ENCODE results near the gene RFPL4A. TPM values are rescaled to one million over a fixed set of nuclear protein-coding genes. Genes with fewer than 3 reads are reported as not detected.
"Not testable (repeated sequence)": the region's sequence is repeated elsewhere in the genome, so short reads cannot be mapped to it uniquely, and the experiment has no call there.

RFPL4A gene
- total and polyA plus RNA-seq, 4 donors, result not detected

DNA sequence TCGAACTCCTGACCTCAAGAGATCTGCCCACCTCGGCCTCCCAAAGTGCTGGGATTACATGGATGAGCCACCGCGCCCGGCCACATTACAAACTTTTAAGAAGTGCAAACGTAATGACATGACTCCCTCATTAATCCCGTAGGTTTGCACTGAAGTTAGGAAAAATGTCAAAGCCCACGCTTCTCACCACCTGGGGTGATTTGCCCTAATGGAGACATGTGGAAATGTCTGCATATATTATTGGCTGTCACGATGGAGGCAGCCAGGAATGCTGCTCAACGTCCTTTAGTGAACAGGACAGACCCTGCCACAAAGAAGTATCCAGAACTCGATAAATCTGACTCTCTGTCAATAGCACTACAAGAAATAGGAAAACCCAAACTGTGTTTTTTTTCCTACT, 41.6 kb upstream of the RFPL4A start:
- no peak overlapping the region for H3K4me3 ChIP-seq
- peaks cover 0 to 7% (median 0%) of the 10 kb centered on the region in 3 donors for H3K27me3 ChIP-seq (ENCODE audit: control insufficient read depth in 3 of 3, insufficient read depth in 3 of 3, low read length in 2 of 3)
- H3K27ac ChIP-seq (ENCODE audit: low read depth in 1 of 2, low read length in 1 of 2), result no peak overlapping the region
- no peaks in the 10 kb centered on the region for H3K36me3 ChIP-seq (ENCODE audit: control insufficient read depth in 4 of 4, insufficient read depth in 4 of 4, low read length in 4 of 4)
- 70 to 83% methylated on average over 11 of the region's 11 CpGs for WGBS, 2 donors
- peaks cover 0 to 10% (median 3%) of the 10 kb centered on the region in 4 donors for H3K9me3 ChIP-seq (ENCODE audit: control insufficient read depth in 4 of 4, insufficient read depth in 3 of 4, low read length in 3 of 4)
- TF ChIP-seq, protein P1, sequence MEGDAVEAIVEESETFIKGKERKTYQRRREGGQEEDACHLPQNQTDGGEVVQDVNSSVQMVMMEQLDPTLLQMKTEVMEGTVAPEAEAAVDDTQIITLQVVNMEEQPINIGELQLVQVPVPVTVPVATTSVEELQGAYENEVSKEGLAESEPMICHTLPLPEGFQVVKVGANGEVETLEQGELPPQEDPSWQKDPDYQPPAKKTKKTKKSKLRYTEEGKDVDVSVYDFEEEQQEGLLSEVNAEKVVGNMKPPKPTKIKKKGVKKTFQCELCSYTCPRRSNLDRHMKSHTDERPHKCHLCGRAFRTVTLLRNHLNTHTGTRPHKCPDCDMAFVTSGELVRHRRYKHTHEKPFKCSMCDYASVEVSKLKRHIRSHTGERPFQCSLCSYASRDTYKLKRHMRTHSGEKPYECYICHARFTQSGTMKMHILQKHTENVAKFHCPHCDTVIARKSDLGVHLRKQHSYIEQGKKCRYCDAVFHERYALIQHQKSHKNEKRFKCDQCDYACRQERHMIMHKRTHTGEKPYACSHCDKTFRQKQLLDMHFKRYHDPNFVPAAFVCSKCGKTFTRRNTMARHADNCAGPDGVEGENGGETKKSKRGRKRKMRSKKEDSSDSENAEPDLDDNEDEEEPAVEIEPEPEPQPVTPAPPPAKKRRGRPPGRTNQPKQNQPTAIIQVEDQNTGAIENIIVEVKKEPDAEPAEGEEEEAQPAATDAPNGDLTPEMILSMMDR (IDR thresholded peaks at IDR 0.05; ENCODE audit: control extremely low read depth, extremely low read depth), result no peak
- ATAC-seq (ENCODE audit: insufficient read depth, low FRiP score), result no peak
- no peaks in the 10 kb centered on the region for H3K4me1 ChIP-seq (ENCODE audit: control insufficient read depth in 5 of 5, insufficient read depth in 5 of 5, low read length in 5 of 5)
- no peak for DNase-seq
- no peak overlapping the region for H3K9ac ChIP-seq (ENCODE audit: insufficient read depth in 1 of 2, low read length in 2 of 2)

DNA sequence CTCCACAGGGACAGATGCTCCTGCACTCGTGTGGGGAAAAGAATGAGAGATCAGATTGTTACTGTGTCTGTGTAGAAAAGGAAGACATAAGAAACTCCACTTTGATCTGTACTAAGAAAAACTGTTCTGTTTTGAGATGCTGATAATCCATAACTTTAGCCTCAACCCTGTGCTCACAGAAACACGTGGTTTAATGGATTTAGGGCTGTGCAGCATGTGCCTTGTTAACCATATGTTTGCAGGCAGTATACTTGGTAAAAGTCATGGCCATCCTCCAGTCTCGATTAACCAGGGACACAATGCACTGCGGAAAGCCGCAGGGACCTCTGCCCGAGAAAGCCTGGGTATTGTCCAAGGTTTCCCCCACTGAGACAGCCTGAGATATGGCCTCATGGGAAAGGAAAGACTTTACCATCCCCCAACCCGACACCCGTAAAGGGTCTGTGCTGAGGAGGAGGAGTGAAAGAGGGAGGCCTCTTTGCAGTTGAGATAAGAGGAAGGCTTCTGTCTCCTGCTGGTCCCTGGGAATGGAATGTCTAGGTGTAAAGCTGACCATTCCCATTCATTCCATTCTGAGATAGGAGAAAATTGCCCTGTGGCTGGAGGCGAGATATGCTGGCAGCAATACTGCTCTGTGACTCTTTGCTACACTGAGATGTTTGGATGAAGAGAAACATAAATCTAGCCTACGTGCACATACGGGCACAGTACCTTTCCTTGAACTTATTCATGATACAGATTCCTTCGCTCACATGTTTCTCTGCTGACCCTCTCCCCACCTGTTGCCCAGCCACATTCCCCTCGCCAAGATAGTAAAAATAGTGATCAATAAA, 40.8 kb upstream of the RFPL4A start:
- H3K27me3 ChIP-seq (ENCODE audit: control insufficient read depth in 3 of 3, insufficient read depth in 3 of 3, low read length in 2 of 3); ATAC-seq (ENCODE audit: insufficient read depth, low FRiP score): not testable (repeated sequence)
- WGBS, 2 donors, result 37 to 62% methylated on average over 13 of the region's 13 CpGs

GRCh38 chr19:55720214-55720746, 38.6 kb upstream of the RFPL4A start:
- TF ChIP-seq, protein P1 (IDR thresholded peaks at IDR 0.05; ENCODE audit: control extremely low read depth, extremely low read depth), result no peak
- Histone ChIP-seq H3K4me3 (no peak overlapping the region), H3K4me1 (ENCODE audit: control insufficient read depth in 5 of 5, insufficient read depth in 5 of 5, low read length in 5 of 5) (no peaks in the 10 kb centered on the region), H3K9me3 (ENCODE audit: control insufficient read depth in 4 of 4, insufficient read depth in 3 of 4, low read length in 3 of 4) (peaks cover 0 to 10% (median 3%) of the 10 kb centered on the region in 4 donors), H3K27ac (ENCODE audit: low read depth in 1 of 2, low read length in 1 of 2) (no peak overlapping the region), H3K27me3 (ENCODE audit: control insufficient read depth in 3 of 3, insufficient read depth in 3 of 3, low read length in 2 of 3) (peaks cover 0 to 7% (median 0%) of the 10 kb centered on the region in 3 donors), H3K36me3 (ENCODE audit: control insufficient read depth in 4 of 4, insufficient read depth in 4 of 4, low read length in 4 of 4) (no peaks in the 10 kb centered on the region), H3K9ac (ENCODE audit: insufficient read depth in 1 of 2, low read length in 2 of 2) (no peak overlapping the region)
- DNase-seq, result no peak
- ATAC-seq (ENCODE audit: insufficient read depth, low FRiP score), result no peak
- WGBS, 2 donors, result 72 to 74% methylated on average over 5 of the region's 5 CpGs

More for the DNA sequence above, 40.8 kb upstream of the RFPL4A start:
- not testable (repeated sequence) for H3K36me3 ChIP-seq (ENCODE audit: control insufficient read depth in 4 of 4, insufficient read depth in 4 of 4, low read length in 4 of 4); H3K4me3 ChIP-seq; DNase-seq; H3K27ac ChIP-seq (ENCODE audit: low read depth in 1 of 2, low read length in 1 of 2); H3K9ac ChIP-seq (ENCODE audit: insufficient read depth in 1 of 2, low read length in 2 of 2); H3K4me1 ChIP-seq (ENCODE audit: control insufficient read depth in 5 of 5, insufficient read depth in 5 of 5, low read length in 5 of 5)
- H3K9me3 ChIP-seq (ENCODE audit: control insufficient read depth in 4 of 4, insufficient read depth in 3 of 4, low read length in 3 of 4), result peaks cover 0 to 10% (median 3%) of the 10 kb centered on the region in 4 donors

DNA sequence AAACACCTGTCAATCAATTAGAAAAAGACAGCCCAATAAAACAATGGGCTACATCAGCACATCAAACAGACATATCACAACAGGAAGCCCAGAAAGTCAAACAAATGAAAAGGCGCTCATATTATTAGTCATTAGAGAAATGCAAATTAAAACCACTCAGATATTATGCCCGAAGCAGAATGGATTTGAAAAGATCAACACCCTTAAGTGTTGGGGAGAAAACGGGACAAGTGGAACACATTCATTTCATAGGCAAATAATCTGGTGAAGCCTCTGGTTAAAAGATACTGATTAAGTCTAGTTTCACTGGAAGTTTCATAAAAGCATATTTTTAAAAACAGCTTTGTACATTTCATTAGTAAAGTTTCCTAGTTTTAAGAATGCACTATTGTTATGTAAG, 38.1 kb upstream of the RFPL4A start:
- no peak for DNase-seq
- Histone ChIP-seq H3K27ac (ENCODE audit: low read depth in 1 of 2, low read length in 1 of 2) (no peak overlapping the region), H3K9me3 (ENCODE audit: control insufficient read depth in 4 of 4, insufficient read depth in 3 of 4, low read length in 3 of 4) (peaks cover 0 to 10% (median 3%) of the 10 kb centered on the region in 4 donors), H3K9ac (ENCODE audit: insufficient read depth in 1 of 2, low read length in 2 of 2) (no peak overlapping the region), H3K27me3 (ENCODE audit: control insufficient read depth in 3 of 3, insufficient read depth in 3 of 3, low read length in 2 of 3) (peaks cover 0 to 7% (median 0%) of the 10 kb centered on the region in 3 donors), H3K36me3 (ENCODE audit: control insufficient read depth in 4 of 4, insufficient read depth in 4 of 4, low read length in 4 of 4) (no peaks in the 10 kb centered on the region), H3K4me1 (ENCODE audit: control insufficient read depth in 5 of 5, insufficient read depth in 5 of 5, low read length in 5 of 5) (no peaks in the 10 kb centered on the region), H3K4me3 (no peak overlapping the region)
- TF ChIP-seq, protein P1 (IDR thresholded peaks at IDR 0.05; ENCODE audit: control extremely low read depth, extremely low read depth), result no peak
- WGBS, 2 donors, result 83 to 85% methylated on average over 3 of the region's 3 CpGs
- ATAC-seq (ENCODE audit: insufficient read depth, low FRiP score), result no peak

Measured in lung (tissue), 12 donors.